H1 (cell line): ENCODE data around the gene C12orf42. TPM values are rescaled to one million over a fixed set of nuclear protein-coding genes. Genes with fewer than 3 reads are reported as not detected.

Experiments used
- CTCF ChIA-PET: fragments of 300-600 bp; sonication (Branson Sonifier 250); formaldehyde crosslinking; loops from one replicate; lab custom pipeline; 2021; ENCODE audit not compliant: partially characterized antibody; lab: Charles Lee
- POLR2A ChIA-PET: fragments of 300-600 bp; sonication (Branson Sonifier 250); formaldehyde crosslinking; loops from one replicate; lab custom pipeline; 2021; ENCODE audit warnings: inconsistent platforms; ENCODE audit not compliant: partially characterized antibody; lab: Charles Lee
- DNase-seq, 2 experiments: peaks; one replicate each; pipeline versions ENCODE4 v3.0.0 to v3.0.0-alpha.2; 2010 to 2022; ENCODE audit warnings: low spot score in 2 of 2, low read depth in 1 of 2, mixed read lengths in 1 of 2
- FAIRE-seq: peaks from 2 replicates; lab custom pipeline; 2011; peaks lifted over from hg19 to GRCh38; lab: Jason Lieb, UNC
- H2AFZ ChIP-seq: 2 replicates; pipeline ENCODE4 v1.8.1; 2012; ENCODE audit warnings: low read length, inconsistent platforms
- H2AK5ac ChIP-seq: 2 replicates; pipeline ENCODE4 v1.6.1; 2013; ENCODE audit warnings: low read depth, low read length
- H2BK120ac ChIP-seq: replicated peaks from 2 replicates; pipeline ENCODE3; 2013; ENCODE audit warnings: low read depth, low read length, inconsistent platforms
- H2BK12ac ChIP-seq: 2 replicates; pipeline ENCODE4 v1.6.1; 2013; ENCODE audit warnings: low read depth, low read length
- H2BK15ac ChIP-seq: 2 replicates; pipeline ENCODE4 v1.6.1; 2013; ENCODE audit warnings: low read length
- H2BK20ac ChIP-seq: 2 replicates; pipeline ENCODE4 v1.6.1; 2013; ENCODE audit warnings: low read length
- H2BK5ac ChIP-seq: 2 replicates; pipeline ENCODE4 v1.6.1; 2013; ENCODE audit warnings: low read depth, low read length
- H3K14ac ChIP-seq: 2 replicates; pipeline ENCODE4 v1.6.1; 2013; ENCODE audit warnings: inconsistent platforms; ENCODE audit not compliant: insufficient read length
- H3K18ac ChIP-seq: 2 replicates; pipeline ENCODE4 v1.6.1; 2013; ENCODE audit warnings: low read length; ENCODE audit errors: extremely low read depth
- H3K23ac ChIP-seq: 2 replicates; pipeline ENCODE4 v1.6.1; 2013; ENCODE audit warnings: inconsistent platforms; ENCODE audit not compliant: insufficient read length
- H3K23me2 ChIP-seq: 2 replicates; pipeline ENCODE4 v1.6.1; 2013; ENCODE audit warnings: low read depth, low read length
- H3K27ac ChIP-seq: 2 replicates; pipeline ENCODE4 v1.6.1; 2011; ENCODE audit warnings: low read depth, low read length, inconsistent platforms
- H3K27me3 ChIP-seq, 4 experiments: replicated peaks in 1 of 4; 1 replicate in 1 of 4; 2 replicates in 3 of 4; pipeline versions ENCODE4 v1.6.1 to v1.8.1; 2011 to 2013; ENCODE audit warnings: low read length in 3 of 4, mild to moderate bottlenecking in 3 of 4, inconsistent platforms in 2 of 4, mixed read lengths in 2 of 4, moderate library complexity in 1 of 4; ENCODE audit not compliant: control insufficient read depth in 3 of 4, insufficient read depth in 3 of 4; ENCODE audit errors: extremely low read depth in 1 of 4
- H3K36me3 ChIP-seq, 4 experiments: 2 replicates each; pipeline versions ENCODE4 v1.6.1 to v1.8.1; 2011 to 2013; ENCODE audit warnings: mild to moderate bottlenecking in 4 of 4, low read length in 3 of 4, moderate library complexity in 2 of 4, control low read depth in 1 of 4, inconsistent platforms in 1 of 4; ENCODE audit not compliant: insufficient read depth in 4 of 4, control insufficient read depth in 2 of 4
- H3K4ac ChIP-seq: replicated peaks from 2 replicates; pipeline ENCODE3; 2013; ENCODE audit warnings: low read length, low read depth, mixed read lengths, inconsistent platforms; ENCODE audit not compliant: insufficient read length
- H3K4me1 ChIP-seq, 4 experiments: replicated peaks in 1 of 4; 1 replicate in 1 of 4; 2 replicates in 3 of 4; pipeline versions ENCODE4 v1.6.1 to v1.8.1; 2011 to 2013; ENCODE audit warnings: low read length in 3 of 4, inconsistent platforms in 2 of 4, mixed read lengths in 1 of 4; ENCODE audit not compliant: insufficient read depth in 4 of 4, control insufficient read depth in 3 of 4
- H3K4me2 ChIP-seq, 2 experiments: 2 replicates each; pipeline versions ENCODE4 v1.6.1 to v1.8.1; 2011 to 2013; ENCODE audit warnings: low read depth in 2 of 2, low read length in 2 of 2, control low read depth in 1 of 2, inconsistent platforms in 1 of 2, mild to moderate bottlenecking in 1 of 2; ENCODE audit not compliant: insufficient read depth in 1 of 2
- H3K4me3 ChIP-seq, 4 experiments: fragments of 200-600, 300-600 bp in 1 of 4; sonication (generic), shearing (Covaris generic), sonication (Bioruptor Twin) in 1 of 4; 2 replicates each; pipeline versions ENCODE4 v1.5.1 to v1.8.1; 2011 to 2016; ENCODE audit warnings: low read length in 4 of 4, low read depth in 3 of 4, control low read depth in 2 of 4, inconsistent platforms in 2 of 4, mild to moderate bottlenecking in 2 of 4, mixed read lengths in 1 of 4, moderate library complexity in 1 of 4; ENCODE audit not compliant: insufficient read depth in 2 of 4; ENCODE audit errors: extremely low read depth in 1 of 4
- H3K56ac ChIP-seq: replicated peaks from 2 replicates; pipeline ENCODE3; 2013; ENCODE audit warnings: low read depth, mild to moderate bottlenecking, mixed read lengths, low read length, inconsistent platforms; ENCODE audit not compliant: insufficient read length
- H3K79me1 ChIP-seq: 2 replicates; pipeline ENCODE4 v1.6.1; 2013; ENCODE audit warnings: low read depth, low read length, control low read depth
- H3K79me2 ChIP-seq, 2 experiments: 2 replicates each; pipeline versions ENCODE4 v1.6.1 to v1.8.1; 2012 to 2013; ENCODE audit warnings: low read length in 2 of 2, mild to moderate bottlenecking in 2 of 2, inconsistent platforms in 1 of 2; ENCODE audit not compliant: insufficient read depth in 2 of 2, control insufficient read depth in 1 of 2
- H3K9ac ChIP-seq, 4 experiments: replicated peaks in 1 of 4; 1 replicate in 1 of 4; 2 replicates in 3 of 4; pipeline versions ENCODE4 v1.6.1 to v1.8.1; 2011 to 2013; ENCODE audit warnings: low read depth in 3 of 4, low read length in 3 of 4, control low read depth in 2 of 4, mild to moderate bottlenecking in 2 of 4, moderate library complexity in 2 of 4, inconsistent platforms in 1 of 4; ENCODE audit errors: extremely low read depth in 1 of 4
- H3K9me3 ChIP-seq, 2 experiments: 2 replicates each; pipeline versions ENCODE4 v1.6.1 to v1.8.1; 2012 to 2013; ENCODE audit warnings: mild to moderate bottlenecking in 2 of 2, moderate library complexity in 2 of 2, control low read depth in 1 of 2, inconsistent platforms in 1 of 2, low read depth in 1 of 2, low read length in 1 of 2, mixed read lengths in 1 of 2; ENCODE audit not compliant: insufficient read depth in 2 of 2
- H4K20me1 ChIP-seq, 2 experiments: replicated peaks in 1 of 2; 2 replicates each; pipeline versions ENCODE3 to v1.8.1; 2011 to 2013; ENCODE audit warnings: inconsistent platforms in 2 of 2, low read length in 2 of 2, mild to moderate bottlenecking in 1 of 2; ENCODE audit not compliant: insufficient read depth in 2 of 2, control insufficient read depth in 1 of 2
- H4K5ac ChIP-seq: 2 replicates; pipeline ENCODE4 v1.6.1; 2013; ENCODE audit warnings: low read length, low read depth, mixed read lengths, inconsistent platforms; ENCODE audit not compliant: insufficient read length
- H4K8ac ChIP-seq: 2 replicates; pipeline ENCODE4 v1.8.0; 2013; ENCODE audit warnings: mild to moderate bottlenecking, moderate library complexity, low read length, inconsistent platforms; ENCODE audit not compliant: insufficient read depth; ENCODE audit errors: extremely low read depth
- H4K91ac ChIP-seq: replicated peaks from 2 replicates; pipeline ENCODE3; 2013; ENCODE audit warnings: low read length, mixed read lengths, inconsistent platforms; ENCODE audit not compliant: insufficient read length
- CBX8 ChIP-seq: fragments of 300-800, 300-1000 bp; sonication (generic); IDR thresholded peaks from 2 replicates; pipeline ENCODE4 v1.7.1; 2016; ENCODE audit warnings: low read depth, low read length, borderline replicate concordance
- CHD2 ChIP-seq: IDR thresholded peaks from 2 replicates; pipeline ENCODE4 v1.6.1; 2012; ENCODE audit warnings: low read length, improper control_type of control experiment
- HDAC2 ChIP-seq, 2 experiments: fragments of 300-600 bp in 1 of 2; sonication (generic) in 1 of 2; IDR thresholded peaks; 2 replicates each; pipeline ENCODE4 v1.6.1; 2011 to 2012; ENCODE audit warnings: low read depth in 2 of 2, low read length in 2 of 2, mild to moderate bottlenecking in 2 of 2, moderate library complexity in 2 of 2, borderline replicate concordance in 1 of 2, inconsistent platforms in 1 of 2
- HDAC6 ChIP-seq: IDR thresholded peaks from one replicate; pipeline ENCODE4 v1.7.1; 2012; ENCODE audit warnings: low read depth, mild to moderate bottlenecking, inconsistent platforms, low read length, moderate library complexity
- JUND ChIP-seq: IDR thresholded peaks from 2 replicates; pipeline ENCODE4 v1.6.1; 2011; ENCODE audit warnings: mild to moderate bottlenecking, improper control_type of control experiment, low read length
- RBBP5 ChIP-seq: IDR thresholded peaks from 2 replicates; pipeline ENCODE4 v1.7.1; 2012; ENCODE audit warnings: low read depth, mild to moderate bottlenecking, inconsistent platforms, low read length, moderate library complexity, borderline replicate concordance
- RFX5 ChIP-seq: IDR thresholded peaks from 2 replicates; pipeline ENCODE4 v1.6.1; 2011; ENCODE audit warnings: low read depth, low read length, improper control_type of control experiment, borderline replicate concordance
- RNF2 ChIP-seq: fragments of 200-900, 300-1000 bp; sonication (generic); IDR thresholded peaks from 2 replicates; pipeline ENCODE4 v1.7.1; 2016; ENCODE audit warnings: borderline replicate concordance, low read depth, mild to moderate bottlenecking, antibody characterized with exemption, low read length; ENCODE audit not compliant: poor library complexity, severe bottlenecking; ENCODE audit errors: missing control alignments
- SP4 ChIP-seq: IDR thresholded peaks from 2 replicates; pipeline ENCODE4 v1.6.1; 2012; ENCODE audit warnings: low read length, inconsistent platforms
- SUZ12 ChIP-seq: fragments of 200-600 bp; sonication (generic); IDR thresholded peaks from 2 replicates; pipeline ENCODE4 v1.6.1; 2012; ENCODE audit warnings: mild to moderate bottlenecking, inconsistent platforms, low read length, moderate library complexity, mixed read lengths
- TAF7 ChIP-seq: optimal IDR thresholded peaks from 2 replicates; pipeline ENCODE3; 2011; ENCODE audit warnings: low read depth, mild to moderate bottlenecking, inconsistent platforms, low read length, moderate library complexity, borderline replicate concordance
- ZNF274 ChIP-seq: IDR thresholded peaks from 2 replicates; pipeline ENCODE4 v1.7.0; 2012; ENCODE audit warnings: low read length, borderline replicate concordance; ENCODE audit errors: extremely low read depth
- WGBS, 2 experiments: shearing (Covaris generic) in 1 of 2; methylation state at CpG; one replicate each; pipeline versions ENCODE4 v1.1.6 to v1.1.7; 2013 to 2015; ENCODE audit warnings: low lambda C conversion rate in 2 of 2, mixed read lengths in 2 of 2, inconsistent platforms in 1 of 2, low coverage in 1 of 2, missing lambda C conversion rate in 1 of 2; ENCODE audit not compliant: insufficient replicate concordance in 2 of 2, insufficient coverage in 1 of 2, insufficient read length in 1 of 2; ENCODE audit errors: extremely low coverage in 1 of 2, missing lambda C conversion rate in 1 of 2; 5-methylcytosine and 5-hydroxymethylcytosine counted together
- polyA plus RNA-seq, 7 experiments: library from polyadenylated mRNA; depleted of rRNA in 3 of 7; stranded (reverse) in 5 of 7; unstranded in 2 of 7; fragments of >200 nt in 5 of 7; fragments of 200-250 nt in 2 of 7; gene quantifications; 1 replicate in 5 of 7; 2 replicates in 1 of 7; 4 replicates in 1 of 7; pipeline versions ENCODE4 v1.2.1 to v1.2.3, GENCODE V29; 2011 to 2013; ENCODE audit warnings: missing spikeins in 2 of 7, mixed read lengths in 2 of 7
- total RNA-seq: library from RNA; stranded (reverse); fragmentation: NEBNext Ultra II Directional; extraction: Animal tissue kit (Norgen Biotek cat#: 25700); gene quantifications from 2 replicates; pipeline ENCODE4 v1.2.1, GENCODE V29; 2021
- TF ChIP-seq, protein P1 (sequence below): IDR thresholded peaks from 2 replicates; pipeline ENCODE4 v1.6.1; 2011; ENCODE audit warnings: low read depth, mild to moderate bottlenecking, low read length; ENCODE audit not compliant: insufficient read depth

C12orf42 gene
- total and polyA plus RNA-seq, 2 of the 8 experiments (the other 6 are each of a cell fraction or from before 2014, with no cell fraction given): 0.05 TPM; not detected in 1

DNA sequence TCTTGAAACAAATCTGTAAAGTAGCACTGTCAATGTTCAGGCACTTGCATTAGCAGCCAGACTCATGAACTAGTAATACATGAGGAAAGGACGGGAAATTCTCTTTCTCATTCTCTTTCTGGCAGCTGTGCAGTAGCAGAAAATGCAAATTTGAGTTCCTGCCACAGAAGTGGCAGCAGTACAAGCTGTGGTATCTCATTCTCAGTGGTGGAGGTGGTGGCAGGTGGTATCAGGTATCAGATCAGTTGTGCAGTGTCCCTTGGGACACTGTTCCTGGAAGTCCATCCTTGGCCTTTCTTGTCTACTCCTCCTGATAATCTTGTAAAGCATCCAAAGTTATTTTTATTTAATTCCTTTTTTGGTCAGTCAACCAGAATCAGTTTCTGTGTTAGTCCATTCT lies 103.0 kb downstream of the C12orf42 start:
- CTCF ChIA-PET: no interaction called here
- no peak overlapping the region for H2BK20ac ChIP-seq
- no peak for DNase-seq
- no peak for TF ChIP-seq CBX8
- TF ChIP-seq ZNF274: no peak
- TF ChIP-seq, protein P1, sequence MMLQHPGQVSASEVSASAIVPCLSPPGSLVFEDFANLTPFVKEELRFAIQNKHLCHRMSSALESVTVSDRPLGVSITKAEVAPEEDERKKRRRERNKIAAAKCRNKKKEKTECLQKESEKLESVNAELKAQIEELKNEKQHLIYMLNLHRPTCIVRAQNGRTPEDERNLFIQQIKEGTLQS: no peak
- no peak for TF ChIP-seq SP4
- no peak for TF ChIP-seq RFX5
- TF ChIP-seq RBBP5: no peak
- TF ChIP-seq CHD2: no peak
- no peak for TF ChIP-seq HDAC6
- no peak for TF ChIP-seq SUZ12
- no peak for TF ChIP-seq JUND
- no peak for TF ChIP-seq HDAC2 (IDR thresholded peaks at IDR 0.05; ENCODE audit: borderline replicate concordance in 1 of 2, low read depth in 2 of 2, low read length in 2 of 2)
- TF ChIP-seq TAF7: no peak
- TF ChIP-seq RNF2: no peak

More for the DNA sequence above, 103.0 kb downstream of the C12orf42 start:
- POLR2A ChIA-PET: no interaction called here
- no peak overlapping the region for H3K4me3 ChIP-seq
- no peaks in the 10 kb centered on the region for H3K79me1 ChIP-seq
- H2AK5ac ChIP-seq: no peak overlapping the region
- no peak overlapping the region for H2BK15ac ChIP-seq
- no peaks in the 10 kb centered on the region for H3K27me3 ChIP-seq
- H3K56ac ChIP-seq: no peak overlapping the region
- no peaks in the 10 kb centered on the region for H3K23me2 ChIP-seq
- no peak overlapping the region for H3K14ac ChIP-seq
- no peaks in the 10 kb centered on the region for H4K20me1 ChIP-seq
- H2BK120ac ChIP-seq: no peak overlapping the region
- H2BK12ac ChIP-seq: no peak overlapping the region
- H2BK5ac ChIP-seq: no peak overlapping the region
- peaks cover 0 to 3% of the 10 kb centered on the region in 2 experiments; a peak in 1 of 4 replicates for H3K9me3 ChIP-seq
- 81% methylated on average over 1 of the region's 1 CpG; no CpG with 5 or more reads in 1 of the 2 experiments for WGBS, 2 experiments
- H3K4me1 ChIP-seq: no peaks in the 10 kb centered on the region
- no peak overlapping the region for H4K8ac ChIP-seq
- H3K9ac ChIP-seq: no peak overlapping the region
- no peak overlapping the region for H4K5ac ChIP-seq
- FAIRE-seq: no peak
- H3K79me2 ChIP-seq: no peaks in the 10 kb centered on the region
- H3K36me3 ChIP-seq: no peaks in the 10 kb centered on the region
- no peak overlapping the region for H3K18ac ChIP-seq
- H3K4me2 ChIP-seq: no peak overlapping the region
- H3K23ac ChIP-seq: no peak overlapping the region
- no peak overlapping the region for H4K91ac ChIP-seq
- H2AFZ ChIP-seq: no peak overlapping the region
- no peak overlapping the region for H3K27ac ChIP-seq
- no peak overlapping the region for H3K4ac ChIP-seq
